ENCODE data around the gene PAQR6. TPM values are rescaled to one million over a fixed set of nuclear protein-coding genes. Genes with fewer than 3 reads are reported as not detected.
A peak's percentile ranks its signal among the peaks of the same experiment; 100 is the strongest.

The PAQR6 gene
- total RNA-seq: 1.0 TPM

- H3K27ac ChIP-seq (ENCODE audit: low read depth, low read length): no peak within 1 kb of the TSS
- peaks cover 33 to 36% (median 35%) of the 10 kb centered on the region in 3 donors for H3K36me3 ChIP-seq (ENCODE audit: control insufficient read depth in 3 of 3, insufficient read depth in 3 of 3, low read length in 3 of 3)
- peaks cover 19 to 28% (median 28%) of the 10 kb centered on the region in 3 donors for H3K27me3 ChIP-seq (ENCODE audit: control insufficient read depth in 3 of 3, insufficient read depth in 3 of 3, low read length in 3 of 3)
- H3K9ac ChIP-seq (ENCODE audit: low read depth in 1 of 3, low read length in 3 of 3): peak within 1 kb of the TSS in 2 of 3 donors; percentile 20 to 33
- peaks cover 22 to 32% (median 29%) of the 10 kb centered on the region in 3 donors for H3K4me1 ChIP-seq (ENCODE audit: control insufficient read depth in 3 of 3, insufficient read depth in 3 of 3, low read length in 3 of 3)
- no peak within 1 kb of the TSS for H3K4me3 ChIP-seq (ENCODE audit: low read length in 3 of 3)
- no peaks in the 10 kb centered on the region for H3K9me3 ChIP-seq (ENCODE audit: control insufficient read depth in 3 of 3, low read length in 3 of 3)
Measured at GRCh38 chr1:156247460-156248322, at the start of gene PAQR6. Gene PAQR6 (minus strand): TSS chr1:156248056. CDS start chr1:156246731, 1,325 bp downstream.

- Histone ChIP-seq H3K9ac (ENCODE audit: low read depth in 1 of 3, low read length in 3 of 3) (peak within 1 kb of the TSS; percentile 82 to 94 (median 92)), H3K27ac (ENCODE audit: low read depth, low read length) (peak within 1 kb of the TSS; percentile 32), H3K27me3 (ENCODE audit: control insufficient read depth in 3 of 3, insufficient read depth in 3 of 3, low read length in 3 of 3) (no peaks in the 10 kb centered on the region), H3K9me3 (ENCODE audit: control insufficient read depth in 3 of 3, low read length in 3 of 3) (no peaks in the 10 kb centered on the region), H3K4me1 (ENCODE audit: control insufficient read depth in 3 of 3, insufficient read depth in 3 of 3, low read length in 3 of 3) (peaks cover 16 to 29% (median 17%) of the 10 kb centered on the region in 3 donors), H3K4me3 (ENCODE audit: low read length in 3 of 3) (peak within 1 kb of the TSS; percentile 82 to 95 (median 91)), H3K36me3 (ENCODE audit: control insufficient read depth in 3 of 3, insufficient read depth in 3 of 3, low read length in 3 of 3) (peaks cover 0 to 11% (median 7%) of the 10 kb centered on the region in 3 donors)
Measured at GRCh38 chr1:156295391-156295947, 47.6 kb upstream of the PAQR6 start, which contains the start of gene GLMP. Gene GLMP (minus strand): TSS chr1:156295679. CDS start chr1:156295645, 34 bp downstream.

GRCh38 chr1:156293895-156294294, 46.0 kb upstream of the PAQR6 start:
- Histone ChIP-seq H3K27ac (ENCODE audit: low read depth, low read length) (no peak overlapping the region), H3K27me3 (ENCODE audit: control insufficient read depth in 3 of 3, insufficient read depth in 3 of 3, low read length in 3 of 3) (no peaks in the 10 kb centered on the region), H3K4me3 (ENCODE audit: low read length in 3 of 3) (no peak overlapping the region), H3K9me3 (ENCODE audit: control insufficient read depth in 3 of 3, low read length in 3 of 3) (no peaks in the 10 kb centered on the region), H3K36me3 (ENCODE audit: control insufficient read depth in 3 of 3, insufficient read depth in 3 of 3, low read length in 3 of 3) (peaks cover 0 to 11% (median 7%) of the 10 kb centered on the region in 3 donors), H3K4me1 (ENCODE audit: control insufficient read depth in 3 of 3, insufficient read depth in 3 of 3, low read length in 3 of 3) (peaks cover 16 to 29% (median 17%) of the 10 kb centered on the region in 3 donors), H3K9ac (ENCODE audit: low read depth in 1 of 3, low read length in 3 of 3) (no peak overlapping the region)

- Histone ChIP-seq H3K27ac (ENCODE audit: low read depth, low read length) (no peak overlapping the region), H3K9me3 (ENCODE audit: control insufficient read depth in 3 of 3, low read length in 3 of 3) (no peaks in the 10 kb centered on the region), H3K36me3 (ENCODE audit: control insufficient read depth in 3 of 3, insufficient read depth in 3 of 3, low read length in 3 of 3) (peaks cover 0 to 11% (median 9%) of the 10 kb centered on the region in 3 donors), H3K27me3 (ENCODE audit: control insufficient read depth in 3 of 3, insufficient read depth in 3 of 3, low read length in 3 of 3) (no peaks in the 10 kb centered on the region), H3K4me3 (ENCODE audit: low read length in 3 of 3) (no peak overlapping the region), H3K9ac (ENCODE audit: low read depth in 1 of 3, low read length in 3 of 3) (no peak overlapping the region), H3K4me1 (ENCODE audit: control insufficient read depth in 3 of 3, insufficient read depth in 3 of 3, low read length in 3 of 3) (peaks cover 16 to 29% (median 17%) of the 10 kb centered on the region in 3 donors)
Measured at GRCh38 chr1:156293098-156293434, 45.2 kb upstream of the PAQR6 start.

- Histone ChIP-seq H3K27me3 (ENCODE audit: control insufficient read depth in 3 of 3, insufficient read depth in 3 of 3, low read length in 3 of 3) (no peaks in the 10 kb centered on the region), H3K36me3 (ENCODE audit: control insufficient read depth in 3 of 3, insufficient read depth in 3 of 3, low read length in 3 of 3) (peaks cover under 1 to 13% (median 9%) of the 10 kb centered on the region in 3 donors)
Measured at GRCh38 chr1:156291226-156292061, 43.6 kb upstream of the PAQR6 start.

GRCh38 chr1:156289857-156290256, 42.0 kb upstream of the PAQR6 start:
- peaks cover 10 to 17% (median 13%) of the 10 kb centered on the region in 3 donors for H3K36me3 ChIP-seq (ENCODE audit: control insufficient read depth in 3 of 3, insufficient read depth in 3 of 3, low read length in 3 of 3)
- H3K9ac ChIP-seq (ENCODE audit: low read depth in 1 of 3, low read length in 3 of 3): no peak overlapping the region
- no peak overlapping the region for H3K27ac ChIP-seq (ENCODE audit: low read depth, low read length)
- no peaks in the 10 kb centered on the region for H3K27me3 ChIP-seq (ENCODE audit: control insufficient read depth in 3 of 3, insufficient read depth in 3 of 3, low read length in 3 of 3)
- H3K9me3 ChIP-seq (ENCODE audit: control insufficient read depth in 3 of 3, low read length in 3 of 3): no peaks in the 10 kb centered on the region
- H3K4me1 ChIP-seq (ENCODE audit: control insufficient read depth in 3 of 3, insufficient read depth in 3 of 3, low read length in 3 of 3): peaks cover 11 to 18% (median 12%) of the 10 kb centered on the region in 3 donors
- H3K4me3 ChIP-seq (ENCODE audit: low read length in 3 of 3): no peak overlapping the region

More at GRCh38 chr1:156291226-156292061, 43.6 kb upstream of the PAQR6 start:
- H3K9ac ChIP-seq (ENCODE audit: low read depth in 1 of 3, low read length in 3 of 3): peak overlapping the region; percentile 50 to 78 (median 77)
- peak overlapping the region; percentile 71 to 85 (median 79) for H3K4me3 ChIP-seq (ENCODE audit: low read length in 3 of 3)
- no peaks in the 10 kb centered on the region for H3K9me3 ChIP-seq (ENCODE audit: control insufficient read depth in 3 of 3, low read length in 3 of 3)
- peaks cover 16 to 29% (median 17%) of the 10 kb centered on the region in 3 donors for H3K4me1 ChIP-seq (ENCODE audit: control insufficient read depth in 3 of 3, insufficient read depth in 3 of 3, low read length in 3 of 3)
- peak overlapping the region; percentile 28 for H3K27ac ChIP-seq (ENCODE audit: low read depth, low read length)

GRCh38 chr1:156286061-156286460, 38.2 kb upstream of the PAQR6 start:
- no peak overlapping the region for H3K9ac ChIP-seq (ENCODE audit: low read depth in 1 of 3, low read length in 3 of 3)
- H3K27ac ChIP-seq (ENCODE audit: low read depth, low read length): no peak overlapping the region
- H3K36me3 ChIP-seq (ENCODE audit: control insufficient read depth in 3 of 3, insufficient read depth in 3 of 3, low read length in 3 of 3): peaks cover 6 to 10% (median 6%) of the 10 kb centered on the region in 3 donors
- peaks cover 13 to 29% (median 23%) of the 10 kb centered on the region in 3 donors for H3K4me1 ChIP-seq (ENCODE audit: control insufficient read depth in 3 of 3, insufficient read depth in 3 of 3, low read length in 3 of 3)
- no peak overlapping the region for H3K4me3 ChIP-seq (ENCODE audit: low read length in 3 of 3)
- H3K27me3 ChIP-seq (ENCODE audit: control insufficient read depth in 3 of 3, insufficient read depth in 3 of 3, low read length in 3 of 3): no peaks in the 10 kb centered on the region
- no peaks in the 10 kb centered on the region for H3K9me3 ChIP-seq (ENCODE audit: control insufficient read depth in 3 of 3, low read length in 3 of 3)

- H3K9ac ChIP-seq (ENCODE audit: low read depth in 1 of 3, low read length in 3 of 3): no peak overlapping the region
- H3K4me3 ChIP-seq (ENCODE audit: low read length in 3 of 3): no peak overlapping the region
- no peak overlapping the region for H3K27ac ChIP-seq (ENCODE audit: low read depth, low read length)
- H3K4me1 ChIP-seq (ENCODE audit: control insufficient read depth in 3 of 3, insufficient read depth in 3 of 3, low read length in 3 of 3): peaks cover 19 to 34% (median 28%) of the 10 kb centered on the region in 3 donors
- H3K36me3 ChIP-seq (ENCODE audit: control insufficient read depth in 3 of 3, insufficient read depth in 3 of 3, low read length in 3 of 3): peaks cover 6 to 10% (median 6%) of the 10 kb centered on the region in 3 donors
- no peaks in the 10 kb centered on the region for H3K9me3 ChIP-seq (ENCODE audit: control insufficient read depth in 3 of 3, low read length in 3 of 3)
- no peaks in the 10 kb centered on the region for H3K27me3 ChIP-seq (ENCODE audit: control insufficient read depth in 3 of 3, insufficient read depth in 3 of 3, low read length in 3 of 3)
Measured at GRCh38 chr1:156285437-156285836, 37.6 kb upstream of the PAQR6 start.

GRCh38 chr1:156284757-156285156, 36.9 kb upstream of the PAQR6 start:
- no peak overlapping the region for H3K4me3 ChIP-seq (ENCODE audit: low read length in 3 of 3)
- H3K9me3 ChIP-seq (ENCODE audit: control insufficient read depth in 3 of 3, low read length in 3 of 3): no peaks in the 10 kb centered on the region
- H3K27me3 ChIP-seq (ENCODE audit: control insufficient read depth in 3 of 3, insufficient read depth in 3 of 3, low read length in 3 of 3): no peaks in the 10 kb centered on the region
- peaks cover 26 to 41% (median 33%) of the 10 kb centered on the region in 3 donors for H3K4me1 ChIP-seq (ENCODE audit: control insufficient read depth in 3 of 3, insufficient read depth in 3 of 3, low read length in 3 of 3)
- H3K27ac ChIP-seq (ENCODE audit: low read depth, low read length): no peak overlapping the region
- peaks cover 6 to 10% (median 6%) of the 10 kb centered on the region in 3 donors for H3K36me3 ChIP-seq (ENCODE audit: control insufficient read depth in 3 of 3, insufficient read depth in 3 of 3, low read length in 3 of 3)
- no peak overlapping the region for H3K9ac ChIP-seq (ENCODE audit: low read depth in 1 of 3, low read length in 3 of 3)
